Measurements from ENCODE around the gene SCAF8. TPM values are rescaled to one million over a fixed set of nuclear protein-coding genes. Genes with fewer than 3 reads are reported as not detected.
"Not testable (repeated sequence)": the region's sequence is repeated elsewhere in the genome, so short reads cannot be mapped to it uniquely, and the experiment has no call there.

SCAF8 gene
- polyA plus RNA-seq, 2 donors = 9.1 to 10.2 TPM

- no peaks in the 10 kb centered on the region for H3K4me1 ChIP-seq (ENCODE audit: control insufficient read depth in 2 of 2, insufficient read depth in 2 of 2, low read length in 1 of 2)
- WGBS, 2 donors = 83 to 85% methylated on average over 4 of the region's 4 CpGs
- no peaks in the 10 kb centered on the region for H3K9me3 ChIP-seq (ENCODE audit: control insufficient read depth in 2 of 2, insufficient read depth in 1 of 2, low read depth in 1 of 2, low read length in 1 of 2)
- peaks cover 0 to 4% of the 10 kb centered on the region in 2 donors for H3K36me3 ChIP-seq (ENCODE audit: control insufficient read depth in 2 of 2, insufficient read depth in 2 of 2, low read length in 1 of 2)
- no peak overlapping the region for H3K27ac ChIP-seq (ENCODE audit: low read depth in 2 of 2, low read length in 1 of 2)
- H3K4me3 ChIP-seq (ENCODE audit: low read depth in 1 of 2, low read length in 2 of 2) = no peak overlapping the region
- H3K27me3 ChIP-seq (ENCODE audit: control insufficient read depth in 1 of 2, insufficient read depth in 2 of 2, low read length in 2 of 2) = no peaks in the 10 kb centered on the region
These were observed 59.1 kb downstream of the SCAF8 start for GRCh38 chr6:154792325-154792724.

- no peaks in the 10 kb centered on the region for H3K27me3 ChIP-seq (ENCODE audit: control insufficient read depth in 1 of 2, insufficient read depth in 2 of 2, low read length in 2 of 2)
- no peak overlapping the region for H3K4me3 ChIP-seq (ENCODE audit: low read depth in 1 of 2, low read length in 2 of 2)
- no peaks in the 10 kb centered on the region for H3K4me1 ChIP-seq (ENCODE audit: control insufficient read depth in 2 of 2, insufficient read depth in 2 of 2, low read length in 1 of 2)
- no peak overlapping the region for H3K27ac ChIP-seq (ENCODE audit: low read depth in 2 of 2, low read length in 1 of 2)
- H3K9me3 ChIP-seq (ENCODE audit: control insufficient read depth in 2 of 2, insufficient read depth in 1 of 2, low read depth in 1 of 2, low read length in 1 of 2) = no peaks in the 10 kb centered on the region
- peaks cover 0 to 6% of the 10 kb centered on the region in 2 donors for H3K36me3 ChIP-seq (ENCODE audit: control insufficient read depth in 2 of 2, insufficient read depth in 2 of 2, low read length in 1 of 2)
- 58 to 73% methylated on average over 3 of the region's 3 CpGs for WGBS, 2 donors
These were observed 59.5 kb downstream of the SCAF8 start for GRCh38 chr6:154792761-154793160.

GRCh38 chr6:154796484-154796883, 63.3 kb downstream of the SCAF8 start:
- Histone ChIP-seq H3K4me3 (ENCODE audit: low read depth in 1 of 2, low read length in 2 of 2) (no peak overlapping the region), H3K27ac (ENCODE audit: low read depth in 2 of 2, low read length in 1 of 2) (no peak overlapping the region), H3K9me3 (ENCODE audit: control insufficient read depth in 2 of 2, insufficient read depth in 1 of 2, low read depth in 1 of 2, low read length in 1 of 2) (no peaks in the 10 kb centered on the region), H3K27me3 (ENCODE audit: control insufficient read depth in 1 of 2, insufficient read depth in 2 of 2, low read length in 2 of 2) (no peaks in the 10 kb centered on the region), H3K4me1 (ENCODE audit: control insufficient read depth in 2 of 2, insufficient read depth in 2 of 2, low read length in 1 of 2) (no peaks in the 10 kb centered on the region), H3K36me3 (ENCODE audit: control insufficient read depth in 2 of 2, insufficient read depth in 2 of 2, low read length in 1 of 2) (peaks cover 0 to 6% of the 10 kb centered on the region in 2 donors)
- WGBS, 2 donors = 92 to 93% methylated on average over 3 of the region's 3 CpGs

GRCh38 chr6:154797857-154798256, 64.6 kb downstream of the SCAF8 start:
- Histone ChIP-seq H3K9me3 (ENCODE audit: control insufficient read depth in 2 of 2, insufficient read depth in 1 of 2, low read depth in 1 of 2, low read length in 1 of 2) (no peaks in the 10 kb centered on the region), H3K4me1 (ENCODE audit: control insufficient read depth in 2 of 2, insufficient read depth in 2 of 2, low read length in 1 of 2) (no peaks in the 10 kb centered on the region), H3K36me3 (ENCODE audit: control insufficient read depth in 2 of 2, insufficient read depth in 2 of 2, low read length in 1 of 2) (peaks cover 0 to 6% of the 10 kb centered on the region in 2 donors), H3K27ac (ENCODE audit: low read depth in 2 of 2, low read length in 1 of 2) (no peak overlapping the region), H3K4me3 (ENCODE audit: low read depth in 1 of 2, low read length in 2 of 2) (no peak overlapping the region), H3K27me3 (ENCODE audit: control insufficient read depth in 1 of 2, insufficient read depth in 2 of 2, low read length in 2 of 2) (no peaks in the 10 kb centered on the region)
- WGBS, 2 donors = 82 to 92% methylated on average over 3 of the region's 3 CpGs

- no peaks in the 10 kb centered on the region for H3K4me1 ChIP-seq (ENCODE audit: control insufficient read depth in 2 of 2, insufficient read depth in 2 of 2, low read length in 1 of 2)
- H3K36me3 ChIP-seq (ENCODE audit: control insufficient read depth in 2 of 2, insufficient read depth in 2 of 2, low read length in 1 of 2) = peaks cover 0 to 3% of the 10 kb centered on the region in 2 donors
- H3K27me3 ChIP-seq (ENCODE audit: control insufficient read depth in 1 of 2, insufficient read depth in 2 of 2, low read length in 2 of 2) = no peaks in the 10 kb centered on the region
- no peak overlapping the region for H3K27ac ChIP-seq (ENCODE audit: low read depth in 2 of 2, low read length in 1 of 2)
- H3K4me3 ChIP-seq (ENCODE audit: low read depth in 1 of 2, low read length in 2 of 2) = no peak overlapping the region
- no peaks in the 10 kb centered on the region for H3K9me3 ChIP-seq (ENCODE audit: control insufficient read depth in 2 of 2, insufficient read depth in 1 of 2, low read depth in 1 of 2, low read length in 1 of 2)
These were observed 67.1 kb downstream of the SCAF8 start for GRCh38 chr6:154800338-154800737.

GRCh38 chr6:154805288-154805911, 72.2 kb downstream of the SCAF8 start:
- Histone ChIP-seq H3K4me1 (ENCODE audit: control insufficient read depth in 2 of 2, insufficient read depth in 2 of 2, low read length in 1 of 2) (no peaks in the 10 kb centered on the region), H3K27ac (ENCODE audit: low read depth in 2 of 2, low read length in 1 of 2) (no peak overlapping the region), H3K27me3 (ENCODE audit: control insufficient read depth in 1 of 2, insufficient read depth in 2 of 2, low read length in 2 of 2) (no peaks in the 10 kb centered on the region), H3K9me3 (ENCODE audit: control insufficient read depth in 2 of 2, insufficient read depth in 1 of 2, low read depth in 1 of 2, low read length in 1 of 2) (no peaks in the 10 kb centered on the region), H3K36me3 (ENCODE audit: control insufficient read depth in 2 of 2, insufficient read depth in 2 of 2, low read length in 1 of 2) (peaks cover 2 to 3% of the 10 kb centered on the region in 2 donors), H3K4me3 (ENCODE audit: low read depth in 1 of 2, low read length in 2 of 2) (no peak overlapping the region)
- 31 to 39% methylated on average over 2 of the region's 2 CpGs for WGBS, 2 donors

- Histone ChIP-seq H3K36me3 (ENCODE audit: control insufficient read depth in 2 of 2, insufficient read depth in 2 of 2, low read length in 1 of 2) (peaks cover 3% of the 10 kb centered on the region in 2 donors), H3K9me3 (ENCODE audit: control insufficient read depth in 2 of 2, insufficient read depth in 1 of 2, low read depth in 1 of 2, low read length in 1 of 2) (no peaks in the 10 kb centered on the region)
These were observed 73.6 kb downstream of the SCAF8 start for GRCh38 chr6:154806804-154807203.

GRCh38 chr6:154811663-154812062, 78.4 kb downstream of the SCAF8 start:
- not testable (repeated sequence) for H3K27me3 ChIP-seq (ENCODE audit: control insufficient read depth in 1 of 2, insufficient read depth in 2 of 2, low read length in 2 of 2); H3K9me3 ChIP-seq (ENCODE audit: control insufficient read depth in 2 of 2, insufficient read depth in 1 of 2, low read depth in 1 of 2, low read length in 1 of 2); H3K36me3 ChIP-seq (ENCODE audit: control insufficient read depth in 2 of 2, insufficient read depth in 2 of 2, low read length in 1 of 2); H3K27ac ChIP-seq (ENCODE audit: low read depth in 2 of 2, low read length in 1 of 2); H3K4me1 ChIP-seq (ENCODE audit: control insufficient read depth in 2 of 2, insufficient read depth in 2 of 2, low read length in 1 of 2); H3K4me3 ChIP-seq (ENCODE audit: low read depth in 1 of 2, low read length in 2 of 2)
- WGBS, 2 donors = 99 to 100% methylated on average over 3 of the region's 3 CpGs

More at GRCh38 chr6:154806804-154807203, 73.6 kb downstream of the SCAF8 start:
- Histone ChIP-seq H3K27ac (ENCODE audit: low read depth in 2 of 2, low read length in 1 of 2) (no peak overlapping the region), H3K4me3 (ENCODE audit: low read depth in 1 of 2, low read length in 2 of 2) (no peak overlapping the region), H3K4me1 (ENCODE audit: control insufficient read depth in 2 of 2, insufficient read depth in 2 of 2, low read length in 1 of 2) (no peaks in the 10 kb centered on the region), H3K27me3 (ENCODE audit: control insufficient read depth in 1 of 2, insufficient read depth in 2 of 2, low read length in 2 of 2) (no peaks in the 10 kb centered on the region)
- WGBS, 2 donors = 68 to 70% methylated on average over 3 of the region's 3 CpGs

- Histone ChIP-seq H3K4me3 (ENCODE audit: low read depth in 1 of 2, low read length in 2 of 2) (no peak overlapping the region), H3K4me1 (ENCODE audit: control insufficient read depth in 2 of 2, insufficient read depth in 2 of 2, low read length in 1 of 2) (no peaks in the 10 kb centered on the region), H3K36me3 (ENCODE audit: control insufficient read depth in 2 of 2, insufficient read depth in 2 of 2, low read length in 1 of 2) (peaks cover 2 to 6% of the 10 kb centered on the region in 2 donors), H3K27ac (ENCODE audit: low read depth in 2 of 2, low read length in 1 of 2) (no peak overlapping the region), H3K27me3 (ENCODE audit: control insufficient read depth in 1 of 2, insufficient read depth in 2 of 2, low read length in 2 of 2) (no peaks in the 10 kb centered on the region), H3K9me3 (ENCODE audit: control insufficient read depth in 2 of 2, insufficient read depth in 1 of 2, low read depth in 1 of 2, low read length in 1 of 2) (no peaks in the 10 kb centered on the region)
- WGBS, 2 donors = 93 to 94% methylated on average over 7 of the region's 7 CpGs
These were observed 80.8 kb downstream of the SCAF8 start for GRCh38 chr6:154814063-154814462.

Data from esophagus (tissue), 2 donors.